Liver (tissue), 3 donors: ENCODE data around the gene SELENOF.

Experiments used
- CTCF ChIP-seq: fragments of 150-350 bp; IDR thresholded peaks from 2 replicates; pipeline ENCODE4 v1.5.1; 2017; ENCODE audit warnings: improper control_type of control experiment, low read depth, low read length; ENCODE audit not compliant: missing input control
- EGR1 ChIP-seq, 2 donors: IDR thresholded peaks; 2 replicates each; pipeline ENCODE4 v1.6.1; 2016 to 2018; ENCODE audit warnings: antibody characterized with exemption in 2 of 2, low read depth in 2 of 2
- donor health status: healthy.
- donor health status: healthy.

GRCh38 chr1:86861424-86861823 is 52.5 kb downstream of the SELENOF start:
- TF ChIP-seq CTCF, result no peak
- no peak for TF ChIP-seq EGR1 (IDR thresholded peaks at IDR 0.05; ENCODE audit: low read depth in 2 of 2)
